ENCODE results near the gene ITPRID1. TPM values are rescaled to one million over a fixed set of nuclear protein-coding genes. Genes with fewer than 3 reads are reported as not detected.
A peak's percentile ranks its signal among the peaks of the same experiment; 100 is the strongest.

Gene ITPRID1
- polyA plus RNA-seq, 3 donors = not detected

DNA sequence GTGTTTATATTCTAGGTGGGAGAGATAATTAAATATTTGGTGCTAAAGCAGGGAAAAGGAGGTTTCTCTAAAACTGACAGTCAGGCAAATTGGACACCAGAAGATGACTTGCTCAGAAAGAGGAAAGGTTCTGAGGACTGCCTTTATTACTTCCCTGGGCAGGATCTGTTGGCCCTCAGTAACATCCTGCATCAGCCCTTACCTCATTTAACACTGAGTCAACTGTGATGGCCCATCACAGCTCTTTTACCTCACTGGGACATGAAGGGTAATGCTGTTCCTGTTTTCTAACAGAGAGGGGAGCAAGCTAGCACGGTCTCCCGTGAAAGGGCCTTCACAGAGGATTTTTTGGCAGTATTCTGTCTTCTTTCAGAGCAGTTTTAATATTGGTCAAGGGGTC lies 185.2 kb downstream of the ITPRID1 start:
- no peak overlapping the region for H2AFZ ChIP-seq (ENCODE audit: insufficient read depth, low read depth, low read length, poor library complexity, severe bottlenecking)
- H3K4me1 ChIP-seq (ENCODE audit: control insufficient read depth in 1 of 2, insufficient read depth in 2 of 2, low read length in 2 of 2) = peaks cover 17 to 24% of the 10 kb centered on the region in 2 donors
- H4K20me1 ChIP-seq (ENCODE audit: insufficient read depth, low read length) = no peaks in the 10 kb centered on the region
- H3K4me3 Mint-ChIP-seq = no peak overlapping the region
- no CpG with 5 or more reads among the region's 2 CpGs for WGBS (ENCODE audit: insufficient coverage)
- H3K36me3 Mint-ChIP-seq = no peaks in the 10 kb centered on the region
- intact Hi-C loops (cut with micrococcal nuclease) = no loop called here
- H3K27me3 ChIP-seq (ENCODE audit: control insufficient read depth in 2 of 2, insufficient read depth in 2 of 2, low read length in 2 of 2) = peaks cover 0 to 6% of the 10 kb centered on the region in 2 donors
- no peaks in the 10 kb centered on the region for H3K9me3 ChIP-seq (replicated peaks in 1 of 2; ENCODE audit: control insufficient read depth in 1 of 2, insufficient read depth in 1 of 2, low read length in 2 of 2)
- H3K9ac ChIP-seq (ENCODE audit: insufficient read depth, low read length, poor library complexity, severe bottlenecking) = no peak overlapping the region
- H3K4me2 ChIP-seq (replicated peaks; ENCODE audit: extremely low read depth, low read length, poor library complexity, severe bottlenecking) = no peak overlapping the region
- no peak overlapping the region for H3K27ac ChIP-seq (ENCODE audit: low read depth in 1 of 2, low read length in 2 of 2)
- peak; percentile 2 to 88 (median 88) for DNase-seq
- no peaks in the 10 kb centered on the region for H3K79me2 ChIP-seq (ENCODE audit: insufficient read depth, low read length)
- TF ChIP-seq, protein P1, sequence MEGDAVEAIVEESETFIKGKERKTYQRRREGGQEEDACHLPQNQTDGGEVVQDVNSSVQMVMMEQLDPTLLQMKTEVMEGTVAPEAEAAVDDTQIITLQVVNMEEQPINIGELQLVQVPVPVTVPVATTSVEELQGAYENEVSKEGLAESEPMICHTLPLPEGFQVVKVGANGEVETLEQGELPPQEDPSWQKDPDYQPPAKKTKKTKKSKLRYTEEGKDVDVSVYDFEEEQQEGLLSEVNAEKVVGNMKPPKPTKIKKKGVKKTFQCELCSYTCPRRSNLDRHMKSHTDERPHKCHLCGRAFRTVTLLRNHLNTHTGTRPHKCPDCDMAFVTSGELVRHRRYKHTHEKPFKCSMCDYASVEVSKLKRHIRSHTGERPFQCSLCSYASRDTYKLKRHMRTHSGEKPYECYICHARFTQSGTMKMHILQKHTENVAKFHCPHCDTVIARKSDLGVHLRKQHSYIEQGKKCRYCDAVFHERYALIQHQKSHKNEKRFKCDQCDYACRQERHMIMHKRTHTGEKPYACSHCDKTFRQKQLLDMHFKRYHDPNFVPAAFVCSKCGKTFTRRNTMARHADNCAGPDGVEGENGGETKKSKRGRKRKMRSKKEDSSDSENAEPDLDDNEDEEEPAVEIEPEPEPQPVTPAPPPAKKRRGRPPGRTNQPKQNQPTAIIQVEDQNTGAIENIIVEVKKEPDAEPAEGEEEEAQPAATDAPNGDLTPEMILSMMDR (IDR thresholded peaks at IDR 0.05) = no peak
- no peaks in the 10 kb centered on the region for H3K36me3 ChIP-seq (replicated peaks in 1 of 2; ENCODE audit: control insufficient read depth in 1 of 2, insufficient read depth in 2 of 2, low read length in 2 of 2)
- H3K27ac Mint-ChIP-seq = peak overlapping the region in 2 of 7 donors; percentile 7 to 91
- no peak overlapping the region for H3K4me3 ChIP-seq (replicated peaks in 1 of 3; ENCODE audit: low read depth in 2 of 3, low read length in 3 of 3)
- H3K4me1 Mint-ChIP-seq = peaks cover 26% of the 10 kb centered on the region
- peaks cover 2 to 23% (median 5%) of the 10 kb centered on the region in 3 donors for H3K27me3 Mint-ChIP-seq (ENCODE audit: low read depth in 3 of 3)
- H3K9me3 Mint-ChIP-seq = peaks cover 0 to 3% (median 0%) of the 10 kb centered on the region in 7 donors

DNA sequence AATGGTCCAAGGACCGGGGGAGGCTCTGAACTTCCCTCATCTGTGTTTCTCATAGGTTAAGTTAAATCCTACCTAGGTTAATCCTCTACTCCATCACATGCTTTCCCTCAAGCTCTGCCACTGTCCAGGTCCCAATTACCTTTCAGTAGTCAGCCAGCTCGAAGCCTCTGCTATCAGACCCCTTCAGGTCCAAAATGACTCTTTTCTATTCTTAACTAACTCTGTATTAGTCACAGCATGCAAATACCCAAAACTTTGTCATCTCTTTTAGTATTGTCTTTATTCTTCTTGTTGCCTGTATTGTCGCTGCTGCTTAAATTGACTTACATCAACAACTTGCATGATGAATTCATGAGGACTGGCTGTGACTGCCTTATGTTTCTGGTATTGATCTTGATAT lies 188.5 kb downstream of the ITPRID1 start:
- intact Hi-C loops (cut with micrococcal nuclease) = loop anchor here in 1 of 2 donors (5.0 kb wide), 1 partner anchor 35 kb away; no protein-coding TSS in a partner anchor
- DNase-seq = no peak
- H3K4me2 ChIP-seq (replicated peaks; ENCODE audit: extremely low read depth, low read length, poor library complexity, severe bottlenecking) = no peak overlapping the region
- H3K79me2 ChIP-seq (ENCODE audit: insufficient read depth, low read length) = no peaks in the 10 kb centered on the region
- H3K9me3 ChIP-seq (replicated peaks in 1 of 2; ENCODE audit: control insufficient read depth in 1 of 2, insufficient read depth in 1 of 2, low read length in 2 of 2) = no peaks in the 10 kb centered on the region
- no peaks in the 10 kb centered on the region for H3K36me3 ChIP-seq (replicated peaks in 1 of 2; ENCODE audit: control insufficient read depth in 1 of 2, insufficient read depth in 2 of 2, low read length in 2 of 2)
- no peak overlapping the region for H3K27ac ChIP-seq (ENCODE audit: low read depth in 1 of 2, low read length in 2 of 2)
- H3K27ac Mint-ChIP-seq = no peak overlapping the region
- TF ChIP-seq, protein P1 (IDR thresholded peaks at IDR 0.05) = no peak
- peaks cover 0 to 3% (median 0%) of the 10 kb centered on the region in 7 donors for H3K9me3 Mint-ChIP-seq
- H3K4me3 Mint-ChIP-seq = no peak overlapping the region
- peaks cover 3 to 7% of the 10 kb centered on the region in 2 donors for H3K27me3 ChIP-seq (ENCODE audit: control insufficient read depth in 2 of 2, insufficient read depth in 2 of 2, low read length in 2 of 2)
- H3K4me3 ChIP-seq (replicated peaks in 1 of 3; ENCODE audit: low read depth in 2 of 3, low read length in 3 of 3) = no peak overlapping the region
- H3K4me1 Mint-ChIP-seq = peaks cover 14% of the 10 kb centered on the region
- H3K27me3 Mint-ChIP-seq (ENCODE audit: low read depth in 3 of 3) = peaks cover 0 to 21% (median 4%) of the 10 kb centered on the region in 3 donors
- WGBS (ENCODE audit: insufficient coverage) = 60% methylated on average over 1 of the region's 3 CpGs
- peaks cover 8 to 16% of the 10 kb centered on the region in 2 donors for H3K4me1 ChIP-seq (ENCODE audit: control insufficient read depth in 1 of 2, insufficient read depth in 2 of 2, low read length in 2 of 2)
- H3K9ac ChIP-seq (ENCODE audit: insufficient read depth, low read length, poor library complexity, severe bottlenecking) = no peak overlapping the region
- H4K20me1 ChIP-seq (ENCODE audit: insufficient read depth, low read length) = no peaks in the 10 kb centered on the region
- H3K36me3 Mint-ChIP-seq = no peaks in the 10 kb centered on the region
- no peak overlapping the region for H2AFZ ChIP-seq (ENCODE audit: insufficient read depth, low read depth, low read length, poor library complexity, severe bottlenecking)
